ENCODE data around the gene C11orf52. TPM values are rescaled to one million over a fixed set of nuclear protein-coding genes. Genes with fewer than 3 reads are reported as not detected.
"Not testable (repeated sequence)": the region's sequence is repeated elsewhere in the genome, so short reads cannot be mapped to it uniquely, and the experiment has no call there.

The C11orf52 gene
- total RNA-seq, 1 donor from 2014 or later = 1.7 TPM

DNA sequence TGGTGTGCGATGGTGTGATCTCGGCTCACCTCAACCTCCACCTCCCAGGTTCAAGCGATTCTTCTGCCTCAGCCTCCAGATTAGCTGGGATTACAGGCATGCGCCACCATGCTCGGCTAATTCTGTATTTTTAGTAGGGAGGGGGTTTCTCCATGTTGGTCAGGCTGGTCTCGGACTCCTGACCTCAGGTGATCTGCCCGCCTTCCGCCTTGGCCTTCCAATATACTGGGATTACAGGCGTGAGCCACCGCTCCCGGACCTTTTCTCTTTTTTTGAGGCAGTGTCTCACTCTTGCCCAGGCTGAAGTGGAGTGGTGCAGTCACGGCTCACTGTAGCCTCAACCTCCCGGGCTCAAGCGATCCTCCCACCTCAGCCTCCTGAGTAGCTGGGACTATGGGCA lies 14.5 kb downstream of the C11orf52 start:
- intact Hi-C loops (cut with DNase I) = loop anchor here (5.0 kb wide), 1 partner anchor 44 kb away; no protein-coding TSS in a partner anchor
- not testable (repeated sequence) for DNase-seq; ATAC-seq (ENCODE audit: poor library complexity)

DNA sequence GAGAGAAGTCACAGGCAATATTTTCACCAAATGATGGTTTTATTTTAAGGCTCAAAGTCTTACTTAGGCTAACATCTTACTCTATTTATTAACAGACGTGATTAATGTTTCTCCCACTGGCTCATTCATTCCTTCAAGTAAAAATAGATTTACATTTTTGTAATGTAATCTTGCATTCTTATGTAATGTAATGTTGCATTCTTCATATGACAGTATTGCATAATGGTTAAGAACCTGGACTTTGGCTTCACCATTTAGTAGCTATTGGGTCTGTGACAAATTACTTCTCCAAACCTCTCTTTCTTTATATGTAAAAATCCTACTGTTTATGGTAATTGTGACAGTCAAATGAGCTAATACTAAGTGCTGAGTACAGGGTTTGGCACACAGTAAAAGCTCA lies 15.2 kb downstream of the C11orf52 start:
- DNase-seq (no peak), ATAC-seq (ENCODE audit: poor library complexity) (no peak)
- intact Hi-C loops (cut with DNase I) = loop anchor here (5.0 kb wide), 1 partner anchor 43 kb away; no protein-coding TSS in a partner anchor

DNA sequence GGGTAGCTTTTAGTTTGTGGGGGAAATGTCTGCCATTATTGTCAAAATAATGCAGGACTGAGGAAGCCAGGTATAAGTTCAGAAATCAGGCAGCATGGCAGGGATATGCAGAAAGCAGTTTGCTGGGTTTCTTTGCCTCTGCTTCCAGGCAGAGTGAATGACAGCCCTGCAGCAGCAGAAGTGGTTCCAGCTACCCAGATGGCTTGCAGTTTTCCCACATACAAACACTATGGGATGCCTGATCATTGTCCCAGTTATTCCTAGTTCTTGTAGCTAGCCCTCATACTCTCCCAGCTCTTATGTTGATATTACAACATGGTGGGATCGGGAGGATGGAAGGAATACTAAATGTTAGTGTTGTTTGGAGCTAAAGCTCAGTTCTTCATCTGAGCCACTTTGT lies 15.6 kb downstream of the C11orf52 start:
- intact Hi-C loops (cut with DNase I) = loop anchor here (5.0 kb wide), 1 partner anchor 43 kb away; no protein-coding TSS in a partner anchor
- no peak for ATAC-seq (ENCODE audit: poor library complexity)
- DNase-seq = no peak

- no peak for ATAC-seq (ENCODE audit: poor library complexity)
- DNase-seq = no peak
- intact Hi-C loops (cut with DNase I) = no loop called here
These were observed 16.8 kb downstream of the C11orf52 start for GRCh38 chr11:111935317-111936039.

- intact Hi-C loops (cut with DNase I) = no loop called here
- no peak for DNase-seq
- ATAC-seq (ENCODE audit: poor library complexity) = no peak
These were observed 17.4 kb downstream of the C11orf52 start for GRCh38 chr11:111936040-111936540.

- ATAC-seq (ENCODE audit: poor library complexity) = no peak
- intact Hi-C loops (cut with DNase I) = no loop called here
These were observed 18.7 kb downstream of the C11orf52 start for GRCh38 chr11:111937461-111937769.

GRCh38 chr11:111937844-111938243 lies 19.1 kb downstream of the C11orf52 start:
- intact Hi-C loops (cut with DNase I) = no loop called here
- no peak for ATAC-seq (ENCODE audit: poor library complexity)
- DNase-seq = no peak

More at GRCh38 chr11:111937461-111937769, 18.7 kb downstream of the C11orf52 start:
- no peak for DNase-seq

- intact Hi-C loops (cut with DNase I) = no loop called here
- ATAC-seq (ENCODE audit: poor library complexity) = no peak
These were observed 20.0 kb downstream of the C11orf52 start for GRCh38 chr11:111938687-111939160.

GRCh38 chr11:111939836-111940604 lies 21.3 kb downstream of the C11orf52 start:
- intact Hi-C loops (cut with DNase I) = no loop called here
- no peak for ATAC-seq (ENCODE audit: poor library complexity)
- no peak for DNase-seq

More at GRCh38 chr11:111938687-111939160, 20.0 kb downstream of the C11orf52 start:
- DNase-seq = no peak

DNA sequence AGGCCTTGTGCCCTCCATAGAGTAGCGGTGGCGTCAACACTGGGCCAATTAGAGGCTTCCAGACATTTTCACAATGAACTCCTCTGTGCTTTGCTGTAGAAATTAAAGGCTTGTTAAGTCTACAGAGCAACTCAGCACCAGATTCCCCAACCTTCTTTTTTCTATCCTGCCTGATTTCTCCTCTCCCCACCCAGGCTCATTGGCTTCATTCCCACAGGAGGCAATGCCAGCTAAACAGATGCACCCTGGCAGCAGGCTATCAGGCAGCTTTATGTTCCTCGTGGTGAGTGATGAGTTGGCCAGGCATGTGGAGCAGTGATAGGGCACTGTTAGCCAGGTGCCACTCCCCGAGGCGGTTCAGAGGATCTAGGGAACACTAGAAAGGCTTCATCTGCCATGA lies 23.2 kb downstream of the C11orf52 start:
- intact Hi-C loops (cut with DNase I) = no loop called here
- DNase-seq = peak; percentile 59
- peak; percentile 79 for ATAC-seq (ENCODE audit: poor library complexity)

DNA sequence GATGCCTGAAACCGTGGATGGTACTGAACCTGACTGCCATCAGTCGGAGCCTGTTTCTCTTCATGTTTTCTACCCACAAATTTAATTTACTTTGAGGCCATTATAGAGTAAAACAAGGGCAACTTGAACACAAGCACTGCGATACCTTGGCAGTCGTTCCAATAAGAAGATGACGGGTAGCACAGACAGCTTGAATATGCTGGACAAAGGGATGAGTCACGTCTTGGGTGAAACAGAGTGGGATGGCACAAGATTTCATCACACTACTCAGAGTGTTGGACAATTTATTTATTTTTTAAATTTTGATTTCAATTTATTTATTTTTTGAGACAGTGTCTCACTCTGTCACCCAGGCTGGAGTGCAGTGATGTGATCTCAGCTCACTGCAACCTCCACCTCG lies 24.1 kb downstream of the C11orf52 start:
- DNase-seq (no peak), ATAC-seq (ENCODE audit: poor library complexity) (no peak)
- intact Hi-C loops (cut with DNase I) = no loop called here

DNA sequence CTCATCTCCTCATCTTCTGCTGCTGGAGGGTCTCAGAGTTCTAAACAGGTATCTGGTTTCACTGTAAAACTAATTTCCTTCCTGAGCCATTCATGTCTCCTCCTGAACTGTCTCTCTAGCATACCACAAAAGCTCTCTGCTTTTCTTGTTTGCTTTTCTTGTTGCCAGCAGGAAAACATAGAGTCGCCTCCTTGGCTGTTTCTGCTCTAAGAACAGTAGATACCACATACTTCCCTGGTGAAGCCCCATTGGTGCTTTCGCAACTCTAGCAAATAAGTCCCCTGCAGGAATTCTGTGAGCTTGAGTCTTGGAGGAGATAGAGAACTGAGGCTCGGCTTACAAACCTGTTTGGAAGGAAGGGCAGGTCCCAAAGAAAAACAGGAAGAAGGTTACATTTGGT lies 25.4 kb downstream of the C11orf52 start:
- intact Hi-C loops (cut with DNase I) = no loop called here
- DNase-seq = no peak

GRCh38 chr11:111944651-111945051 lies 25.9 kb downstream of the C11orf52 start:
- intact Hi-C loops (cut with DNase I) = no loop called here
- DNase-seq (no peak), ATAC-seq (ENCODE audit: poor library complexity) (no peak)

More for the DNA sequence above, 25.4 kb downstream of the C11orf52 start:
- ATAC-seq (ENCODE audit: poor library complexity) = no peak

GRCh38 chr11:111945198-111945597 lies 26.5 kb downstream of the C11orf52 start:
- intact Hi-C loops (cut with DNase I) = no loop called here
- DNase-seq (no peak), ATAC-seq (ENCODE audit: poor library complexity) (no peak)

GRCh38 chr11:111946499-111946898 lies 27.8 kb downstream of the C11orf52 start:
- no peak for ATAC-seq (ENCODE audit: poor library complexity)
- DNase-seq = no peak
- intact Hi-C loops (cut with DNase I) = no loop called here

DNA sequence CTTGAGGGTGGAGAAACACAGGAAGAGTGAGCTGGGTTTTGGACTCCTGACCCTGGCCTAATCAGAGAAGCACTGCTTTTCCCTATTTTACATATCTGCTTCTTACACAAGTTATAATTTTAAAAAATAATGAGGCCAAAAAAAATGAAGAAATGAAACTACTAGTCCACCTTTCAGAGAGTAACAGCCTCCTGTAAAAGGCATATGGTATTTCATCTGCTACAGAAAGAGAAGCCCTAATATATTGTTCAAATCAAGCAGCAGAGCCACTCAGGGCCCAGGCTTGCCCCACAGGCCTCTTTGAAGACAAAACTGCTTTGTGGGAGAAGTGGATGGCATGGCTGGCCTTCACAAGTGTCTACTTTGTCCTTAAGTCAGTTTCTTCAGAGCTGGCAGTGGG lies 28.4 kb downstream of the C11orf52 start:
- intact Hi-C loops (cut with DNase I) = no loop called here
- ATAC-seq (ENCODE audit: poor library complexity) (no peak), DNase-seq (no peak)

- no peak for DNase-seq
- no peak for ATAC-seq (ENCODE audit: poor library complexity)
These were observed 31.1 kb downstream of the C11orf52 start for GRCh38 chr11:111949519-111950426.

DNA sequence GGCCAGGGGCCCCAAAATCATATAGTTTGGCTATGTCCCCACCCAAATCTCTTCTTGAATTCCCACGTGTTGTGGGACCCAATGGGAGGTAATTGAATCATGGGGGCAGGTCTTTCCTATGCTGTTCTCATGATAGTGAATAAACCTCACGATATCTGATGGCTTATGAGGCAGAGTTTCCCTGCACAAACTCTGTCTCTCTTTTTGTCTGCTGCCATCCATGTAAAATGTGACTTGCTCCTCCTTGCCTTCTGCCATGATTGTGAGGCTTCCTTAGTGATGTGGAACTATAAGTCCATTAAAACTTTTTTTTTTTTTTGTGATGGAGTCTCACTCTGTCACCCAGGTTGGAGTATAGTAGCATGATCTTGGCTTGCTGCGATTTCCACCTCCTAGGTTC lies 32.9 kb downstream of the C11orf52 start:
- no peak for DNase-seq
- intact Hi-C loops (cut with DNase I) = no loop called here
- ATAC-seq (ENCODE audit: poor library complexity) = no peak

More at GRCh38 chr11:111949519-111950426, 31.1 kb downstream of the C11orf52 start:
- intact Hi-C loops (cut with DNase I) = no loop called here

GRCh38 chr11:111954154-111954553 lies 35.4 kb downstream of the C11orf52 start:
- intact Hi-C loops (cut with DNase I) = no loop called here
- ATAC-seq (ENCODE audit: poor library complexity) (no peak), DNase-seq (no peak)
